Measurements from ENCODE around the gene ZNF341. TPM values are rescaled to one million over a fixed set of nuclear protein-coding genes. Genes with fewer than 3 reads are reported as not detected.

ZNF341 gene
- total and polyA plus RNA-seq, 9 of the 15 experiments (the other 6 are each of a cell fraction or from before 2014, with no cell fraction given), result 0.08 to 2.6 (median 1.0) TPM

DNA sequence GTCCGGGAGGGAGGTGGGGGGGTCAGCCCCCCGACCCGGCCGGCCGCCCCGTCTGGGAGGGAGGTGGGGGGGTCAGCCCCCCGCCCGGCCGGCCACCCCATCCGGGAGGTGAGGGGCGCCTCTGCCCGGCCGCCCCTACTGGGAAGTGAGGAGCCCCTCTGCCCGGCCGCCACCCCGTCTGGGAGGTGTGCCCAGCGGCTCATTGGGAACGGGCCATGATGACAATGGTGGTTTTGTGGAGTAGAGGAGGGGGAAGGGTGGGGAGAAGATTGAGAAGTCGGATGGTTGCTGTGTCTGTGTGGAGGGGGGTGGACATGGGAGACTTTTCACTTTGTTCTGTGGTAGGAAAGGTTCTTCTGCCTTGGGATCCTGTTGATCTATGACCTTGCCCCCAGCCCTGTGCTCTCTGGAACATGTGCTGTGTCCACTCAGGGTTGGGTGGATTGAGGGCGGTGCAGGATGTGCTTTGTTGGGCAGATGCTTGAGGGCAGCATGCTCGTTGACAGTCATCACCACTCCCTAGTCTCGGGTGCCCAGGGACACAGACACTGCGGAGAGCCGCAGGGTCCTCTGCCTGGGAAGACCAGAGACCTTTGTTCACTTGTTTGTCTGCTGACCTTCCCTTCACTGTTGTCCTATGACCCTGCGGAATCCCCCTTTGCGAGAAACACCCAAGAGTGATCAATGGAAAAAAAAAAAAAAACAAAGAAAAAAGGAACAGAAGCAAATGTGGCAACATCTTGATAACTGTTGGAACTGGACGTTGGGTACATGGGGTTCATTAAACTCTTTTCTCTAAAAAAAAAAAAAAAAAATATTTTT lies 30.0 kb upstream of the ZNF341 start (continued):
- TF ChIP-seq, protein P1, sequence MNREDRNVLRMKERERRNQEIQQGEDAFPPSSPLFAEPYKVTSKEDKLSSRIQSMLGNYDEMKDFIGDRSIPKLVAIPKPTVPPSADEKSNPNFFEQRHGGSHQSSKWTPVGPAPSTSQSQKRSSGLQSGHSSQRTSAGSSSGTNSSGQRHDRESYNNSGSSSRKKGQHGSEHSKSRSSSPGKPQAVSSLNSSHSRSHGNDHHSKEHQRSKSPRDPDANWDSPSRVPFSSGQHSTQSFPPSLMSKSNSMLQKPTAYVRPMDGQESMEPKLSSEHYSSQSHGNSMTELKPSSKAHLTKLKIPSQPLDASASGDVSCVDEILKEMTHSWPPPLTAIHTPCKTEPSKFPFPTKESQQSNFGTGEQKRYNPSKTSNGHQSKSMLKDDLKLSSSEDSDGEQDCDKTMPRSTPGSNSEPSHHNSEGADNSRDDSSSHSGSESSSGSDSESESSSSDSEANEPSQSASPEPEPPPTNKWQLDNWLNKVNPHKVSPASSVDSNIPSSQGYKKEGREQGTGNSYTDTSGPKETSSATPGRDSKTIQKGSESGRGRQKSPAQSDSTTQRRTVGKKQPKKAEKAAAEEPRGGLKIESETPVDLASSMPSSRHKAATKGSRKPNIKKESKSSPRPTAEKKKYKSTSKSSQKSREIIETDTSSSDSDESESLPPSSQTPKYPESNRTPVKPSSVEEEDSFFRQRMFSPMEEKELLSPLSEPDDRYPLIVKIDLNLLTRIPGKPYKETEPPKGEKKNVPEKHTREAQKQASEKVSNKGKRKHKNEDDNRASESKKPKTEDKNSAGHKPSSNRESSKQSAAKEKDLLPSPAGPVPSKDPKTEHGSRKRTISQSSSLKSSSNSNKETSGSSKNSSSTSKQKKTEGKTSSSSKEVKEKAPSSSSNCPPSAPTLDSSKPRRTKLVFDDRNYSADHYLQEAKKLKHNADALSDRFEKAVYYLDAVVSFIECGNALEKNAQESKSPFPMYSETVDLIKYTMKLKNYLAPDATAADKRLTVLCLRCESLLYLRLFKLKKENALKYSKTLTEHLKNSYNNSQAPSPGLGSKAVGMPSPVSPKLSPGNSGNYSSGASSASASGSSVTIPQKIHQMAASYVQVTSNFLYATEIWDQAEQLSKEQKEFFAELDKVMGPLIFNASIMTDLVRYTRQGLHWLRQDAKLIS (CRISPR knock-in tag; IDR thresholded peaks at IDR 0.05), result no peak
- TF ChIP-seq, protein P2, sequence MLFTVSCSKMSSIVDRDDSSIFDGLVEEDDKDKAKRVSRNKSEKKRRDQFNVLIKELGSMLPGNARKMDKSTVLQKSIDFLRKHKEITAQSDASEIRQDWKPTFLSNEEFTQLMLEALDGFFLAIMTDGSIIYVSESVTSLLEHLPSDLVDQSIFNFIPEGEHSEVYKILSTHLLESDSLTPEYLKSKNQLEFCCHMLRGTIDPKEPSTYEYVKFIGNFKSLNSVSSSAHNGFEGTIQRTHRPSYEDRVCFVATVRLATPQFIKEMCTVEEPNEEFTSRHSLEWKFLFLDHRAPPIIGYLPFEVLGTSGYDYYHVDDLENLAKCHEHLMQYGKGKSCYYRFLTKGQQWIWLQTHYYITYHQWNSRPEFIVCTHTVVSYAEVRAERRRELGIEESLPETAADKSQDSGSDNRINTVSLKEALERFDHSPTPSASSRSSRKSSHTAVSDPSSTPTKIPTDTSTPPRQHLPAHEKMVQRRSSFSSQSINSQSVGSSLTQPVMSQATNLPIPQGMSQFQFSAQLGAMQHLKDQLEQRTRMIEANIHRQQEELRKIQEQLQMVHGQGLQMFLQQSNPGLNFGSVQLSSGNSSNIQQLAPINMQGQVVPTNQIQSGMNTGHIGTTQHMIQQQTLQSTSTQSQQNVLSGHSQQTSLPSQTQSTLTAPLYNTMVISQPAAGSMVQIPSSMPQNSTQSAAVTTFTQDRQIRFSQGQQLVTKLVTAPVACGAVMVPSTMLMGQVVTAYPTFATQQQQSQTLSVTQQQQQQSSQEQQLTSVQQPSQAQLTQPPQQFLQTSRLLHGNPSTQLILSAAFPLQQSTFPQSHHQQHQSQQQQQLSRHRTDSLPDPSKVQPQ (CRISPR knock-in tag; IDR thresholded peaks at IDR 0.05; ENCODE audit: borderline replicate concordance), result no peak

All from K562 (cell line).